SKM-1 treated with dmso at 0.1 percent for 144 hours (cell line): ENCODE data around the gene SLC27A3.

Source experiments
- DNase-seq: peaks from one replicate; lab custom pipeline; 2025; ENCODE audit not compliant: unreplicated experiment; lab: John Stamatoyannopoulos, UW

SLC27A3 gene

DNA sequence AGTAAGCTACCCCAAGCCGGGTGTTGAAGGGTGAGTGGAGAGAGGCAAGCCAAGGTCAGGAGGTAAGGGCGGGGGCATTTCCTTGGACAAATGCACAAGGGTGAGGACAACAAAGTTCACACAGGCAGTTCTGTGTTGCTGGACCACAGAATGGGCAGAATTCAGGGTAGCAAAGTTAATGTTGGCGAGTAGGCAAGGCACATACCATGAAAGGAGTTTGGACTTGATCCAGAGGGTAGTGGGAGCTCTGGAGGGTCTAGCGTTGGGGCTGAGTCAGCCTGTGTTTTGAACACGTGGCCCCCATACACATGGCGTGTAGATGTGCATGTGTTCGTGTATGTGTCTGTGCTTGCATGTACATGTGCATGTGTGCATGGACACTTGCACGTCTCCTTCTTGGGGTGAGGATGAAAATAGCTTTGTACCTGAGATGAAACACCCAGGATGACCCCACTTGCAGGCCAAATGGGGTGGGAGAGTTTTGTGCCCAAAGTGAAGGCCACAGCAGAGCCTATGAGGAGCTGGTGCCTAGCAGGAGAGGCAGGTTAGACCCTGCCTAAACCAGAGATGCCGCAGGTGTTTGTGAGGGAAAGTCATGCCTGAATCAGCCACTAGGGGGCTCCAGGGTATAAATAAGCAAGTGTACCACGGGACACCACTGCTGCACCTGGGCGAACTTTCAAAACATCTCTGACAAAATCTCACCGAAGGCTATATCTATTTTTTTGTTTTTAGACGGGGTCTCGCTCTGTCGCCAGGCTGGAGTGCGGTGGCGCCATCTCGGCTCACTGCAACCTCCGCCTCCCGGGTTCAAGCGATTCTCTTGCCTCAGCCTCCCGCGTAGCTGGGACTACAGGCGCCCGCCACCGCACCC is 21.8 kb downstream of the SLC27A3 start:
- peak; percentile 75 for DNase-seq

DNA sequence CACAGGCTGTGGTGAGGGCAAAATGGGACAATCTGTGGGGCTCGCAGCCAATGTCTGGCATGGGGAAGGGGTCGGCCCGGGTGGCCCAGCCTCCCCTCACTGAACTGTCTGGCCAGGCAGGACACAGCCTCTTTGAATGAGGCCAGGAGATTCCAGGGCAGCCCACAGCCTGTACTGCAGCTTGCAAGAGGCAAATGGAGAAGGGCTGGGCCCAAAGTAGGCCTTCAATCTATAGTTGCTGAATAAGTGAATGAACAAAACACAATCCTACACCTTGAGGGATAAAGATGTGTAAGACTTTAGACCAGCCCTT is 23.2 kb downstream of the SLC27A3 start:
- no peak for DNase-seq

DNA sequence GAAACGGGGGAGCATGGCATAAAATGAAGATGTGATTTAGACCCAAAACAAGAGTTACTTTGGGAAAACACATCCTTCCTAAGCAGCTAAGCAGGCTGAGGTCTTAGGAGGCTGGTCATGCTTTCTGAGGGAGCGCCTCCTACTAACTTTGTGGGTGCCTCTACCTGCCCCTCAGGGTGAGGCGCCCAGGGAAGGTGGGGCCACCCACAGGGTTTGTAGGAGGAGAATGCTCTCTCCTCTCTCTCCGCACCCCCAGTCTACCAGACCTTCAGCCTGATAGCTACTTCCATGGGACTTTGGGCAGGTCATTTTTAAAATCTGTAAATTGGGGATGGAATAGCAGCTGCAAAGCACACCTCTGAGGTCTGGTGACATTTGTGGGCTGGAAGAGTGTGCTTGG is 23.8 kb downstream of the SLC27A3 start:
- DNase-seq: no peak

DNA sequence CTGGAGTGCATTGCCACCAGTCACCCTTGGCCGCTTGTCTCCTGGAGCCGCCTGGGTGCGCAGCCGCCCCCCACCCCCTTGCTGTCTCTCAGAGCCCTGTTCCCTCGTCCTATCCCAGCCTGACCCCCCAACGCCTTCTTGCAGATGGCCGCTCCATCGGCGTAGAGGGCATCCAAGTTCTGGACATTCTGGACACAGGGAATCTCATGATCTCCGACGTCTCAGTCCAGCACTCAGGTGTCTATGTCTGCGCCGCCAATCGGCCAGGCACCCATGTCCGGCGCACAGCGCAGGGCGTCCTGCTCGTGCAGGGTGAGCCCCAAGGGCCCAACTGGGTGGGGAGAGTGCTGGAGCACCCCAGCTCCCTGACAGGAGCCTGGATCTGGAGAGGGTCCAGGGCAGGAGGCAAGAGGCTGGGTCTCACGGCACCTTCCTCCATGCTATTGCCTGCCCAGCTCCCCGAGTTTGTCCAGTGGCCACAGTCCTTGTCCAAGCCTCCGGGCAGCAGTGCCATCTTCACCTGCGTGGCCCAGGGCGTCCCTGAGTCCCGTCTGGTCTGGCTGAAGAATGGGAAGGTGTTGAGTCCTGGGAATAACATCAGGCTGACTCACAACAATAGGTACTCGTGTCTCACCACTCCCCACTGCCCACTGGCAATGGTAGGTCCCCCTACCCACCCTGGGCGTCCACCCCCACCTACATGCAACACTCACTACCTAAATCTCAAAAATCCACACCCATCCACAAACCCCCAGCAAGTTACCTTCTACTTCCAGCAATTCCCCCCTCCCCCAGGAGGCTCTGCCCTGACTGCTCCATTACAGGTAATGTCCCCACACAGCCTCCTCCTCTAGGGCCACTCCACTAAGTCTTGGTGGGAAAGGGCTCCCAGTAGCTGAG is 24.6 kb downstream of the SLC27A3 start:
- no peak for DNase-seq

DNA sequence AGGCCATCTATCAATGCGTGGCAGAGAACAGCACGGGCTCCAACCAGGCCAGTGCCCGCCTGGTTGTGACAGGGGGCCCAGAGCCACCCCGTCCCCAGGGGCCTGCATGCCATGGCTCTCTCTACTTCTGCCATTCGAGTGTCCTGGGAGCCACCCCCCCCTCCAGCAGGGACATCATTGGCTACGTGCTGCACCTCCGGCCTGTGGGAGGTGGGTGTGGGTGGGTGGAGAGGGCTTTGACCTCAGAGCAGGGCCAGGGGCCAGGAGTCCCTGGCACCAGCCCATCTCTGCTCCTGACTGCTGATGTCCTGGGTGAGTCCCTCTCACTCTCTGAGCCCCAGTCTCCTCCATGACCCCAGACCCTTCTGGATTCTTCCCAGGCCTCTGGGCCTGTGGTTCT is 25.3 kb downstream of the SLC27A3 start:
- DNase-seq: no peak

DNA sequence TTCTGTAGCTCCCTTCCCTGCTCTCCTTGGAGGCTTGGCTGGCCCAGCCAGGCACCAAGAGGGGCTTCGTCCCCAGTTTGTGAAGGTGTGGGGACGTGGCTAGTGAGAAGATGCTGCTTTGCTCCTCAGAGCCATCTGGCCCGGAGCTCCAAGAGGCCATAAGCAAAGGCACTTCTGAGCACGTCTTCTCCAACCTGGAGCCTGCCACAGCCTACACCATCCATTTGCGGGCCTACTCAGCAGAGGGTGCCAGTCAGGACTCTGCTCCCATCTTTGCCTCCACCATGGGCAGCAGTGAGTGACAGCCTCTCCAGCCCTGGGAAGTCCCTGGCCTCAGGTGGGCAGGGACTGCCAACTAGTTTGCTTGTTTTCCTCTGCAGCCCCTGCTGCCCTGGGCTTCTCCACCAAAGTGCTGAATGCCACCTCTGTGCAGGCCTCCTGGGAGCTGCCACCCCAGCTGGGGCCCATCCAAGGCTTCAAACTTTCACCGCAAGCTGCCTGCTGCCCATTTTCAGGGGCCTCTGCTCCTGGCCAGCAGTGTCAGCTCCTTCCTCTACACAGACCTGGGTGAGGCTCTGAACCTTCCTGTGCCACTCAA is 25.9 kb downstream of the SLC27A3 start:
- no peak for DNase-seq

DNA sequence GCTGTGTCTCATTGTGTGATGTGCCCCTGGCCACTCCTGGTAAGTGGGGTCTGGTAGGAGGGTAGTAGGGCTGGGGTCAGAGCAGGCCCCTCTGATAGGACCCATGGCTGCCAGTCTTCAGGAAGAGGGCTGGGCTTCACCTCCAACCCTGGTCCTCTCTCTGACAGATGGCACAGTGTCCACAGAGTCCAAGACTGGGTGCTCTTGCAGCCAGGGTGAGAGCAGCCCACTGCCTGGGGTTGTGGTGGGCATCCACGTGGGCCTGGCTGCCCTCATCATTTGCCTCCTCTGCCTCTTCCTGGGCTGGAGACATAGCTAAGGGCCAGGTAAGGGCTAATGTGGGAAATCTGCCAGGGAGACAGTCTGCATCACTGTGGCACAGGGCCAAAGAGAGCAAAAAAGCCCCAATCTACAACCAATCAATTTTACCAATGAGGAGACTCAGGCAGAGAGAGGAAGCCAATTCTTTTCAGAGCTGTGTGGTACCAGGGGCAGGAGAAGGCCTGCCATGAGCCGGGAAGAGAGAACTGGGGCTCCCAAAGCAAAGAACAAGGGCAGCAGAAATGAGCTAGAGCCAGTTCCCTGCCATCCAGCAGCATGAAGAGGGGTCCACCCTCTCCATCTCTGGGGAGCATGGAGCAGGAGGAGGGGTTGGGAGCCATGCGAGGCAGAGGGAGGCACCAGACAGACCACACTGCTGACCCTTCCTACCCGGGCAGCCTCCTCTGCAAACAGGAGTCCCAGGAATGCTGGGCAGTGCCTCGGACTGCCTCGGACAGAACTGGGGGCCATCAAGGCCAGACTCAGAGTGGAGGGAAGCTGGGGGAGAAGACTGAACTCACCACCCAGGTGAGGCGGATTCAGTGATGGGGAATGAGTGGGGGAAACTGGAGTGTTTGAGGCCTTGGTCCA is 26.8 kb downstream of the SLC27A3 start:
- DNase-seq: no peak

DNA sequence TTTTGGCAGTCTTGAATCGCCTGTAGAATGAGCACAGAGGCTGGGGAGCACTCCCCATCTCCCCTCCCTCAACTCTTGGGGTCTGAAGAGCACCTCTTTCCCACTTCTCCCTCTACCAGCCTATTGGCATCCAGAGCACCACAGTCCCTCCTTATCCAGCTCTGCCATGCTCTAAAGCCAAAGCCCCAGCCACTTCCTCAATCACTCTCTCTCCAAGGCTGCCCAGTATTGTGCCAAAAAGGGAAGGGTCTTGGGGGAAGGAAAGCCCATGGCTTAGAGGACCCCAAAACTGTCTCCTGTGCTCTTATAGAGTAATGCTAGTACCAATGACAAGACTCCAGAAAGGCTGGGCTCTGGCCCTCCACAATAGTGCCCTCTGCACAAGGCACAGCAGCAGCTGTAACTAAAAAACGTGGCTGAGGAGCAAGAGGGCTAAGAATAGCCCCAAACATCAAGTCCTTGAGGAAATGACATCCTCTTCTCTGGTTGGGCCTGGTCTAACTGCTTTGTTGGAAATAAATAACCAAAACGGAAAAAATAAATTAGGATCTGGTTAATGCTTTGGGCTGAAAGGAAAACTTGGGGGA is 28.4 kb downstream of the SLC27A3 start:
- DNase-seq: peak; percentile 32

DNA sequence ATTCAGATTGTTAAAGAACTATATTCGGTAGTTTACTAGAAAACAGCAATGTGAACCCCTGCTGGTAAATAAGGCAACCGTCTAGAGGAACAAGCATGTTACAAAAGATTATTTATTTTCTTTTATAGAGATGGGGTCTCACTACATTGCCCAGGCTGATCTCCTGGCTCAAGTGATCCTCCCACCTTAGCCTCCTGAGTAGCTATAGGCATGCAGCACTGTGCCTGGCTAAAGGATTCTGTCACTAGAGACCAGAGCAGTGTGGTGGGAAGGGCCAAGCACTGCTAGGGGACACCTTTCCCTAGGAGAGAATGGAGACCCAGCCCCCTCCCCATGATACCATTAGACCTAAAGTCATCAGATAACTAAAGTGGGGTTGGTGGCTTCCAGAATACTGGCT is 28.9 kb downstream of the SLC27A3 start:
- DNase-seq: no peak

DNA sequence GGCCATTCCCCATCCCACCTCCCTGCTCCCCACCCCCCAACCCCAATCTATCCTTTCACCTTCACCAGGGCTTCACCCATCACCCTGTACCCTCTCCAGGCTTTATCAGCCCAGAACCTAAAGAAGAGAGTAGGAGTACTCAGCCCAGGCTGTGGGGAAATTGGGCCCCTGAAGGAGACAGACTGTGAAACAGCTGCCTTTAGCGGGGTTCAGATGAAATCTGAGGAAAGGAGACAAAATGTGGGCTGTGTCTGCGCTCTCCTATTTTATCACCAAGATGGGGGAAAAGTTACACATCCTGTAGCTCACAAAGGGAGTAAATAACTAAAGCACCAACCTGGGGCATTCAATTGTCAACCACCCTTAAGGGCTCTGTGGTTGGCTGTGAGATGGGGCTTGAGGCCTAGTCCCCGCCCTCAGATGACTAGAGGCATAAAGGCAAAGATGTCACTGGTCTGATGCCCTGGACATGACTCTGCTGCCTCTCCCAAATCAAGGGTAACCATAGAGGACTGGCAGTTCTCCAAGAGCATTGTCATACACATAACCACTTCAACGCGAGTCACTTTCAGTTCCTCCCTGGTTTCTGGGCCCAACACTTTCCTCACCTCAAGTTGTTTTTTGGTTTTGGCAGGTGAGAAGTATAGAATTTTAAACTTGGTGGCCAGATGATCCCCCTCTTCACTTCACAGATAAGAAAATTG is 30.0 kb downstream of the SLC27A3 start:
- peak; percentile 98 for DNase-seq

DNA sequence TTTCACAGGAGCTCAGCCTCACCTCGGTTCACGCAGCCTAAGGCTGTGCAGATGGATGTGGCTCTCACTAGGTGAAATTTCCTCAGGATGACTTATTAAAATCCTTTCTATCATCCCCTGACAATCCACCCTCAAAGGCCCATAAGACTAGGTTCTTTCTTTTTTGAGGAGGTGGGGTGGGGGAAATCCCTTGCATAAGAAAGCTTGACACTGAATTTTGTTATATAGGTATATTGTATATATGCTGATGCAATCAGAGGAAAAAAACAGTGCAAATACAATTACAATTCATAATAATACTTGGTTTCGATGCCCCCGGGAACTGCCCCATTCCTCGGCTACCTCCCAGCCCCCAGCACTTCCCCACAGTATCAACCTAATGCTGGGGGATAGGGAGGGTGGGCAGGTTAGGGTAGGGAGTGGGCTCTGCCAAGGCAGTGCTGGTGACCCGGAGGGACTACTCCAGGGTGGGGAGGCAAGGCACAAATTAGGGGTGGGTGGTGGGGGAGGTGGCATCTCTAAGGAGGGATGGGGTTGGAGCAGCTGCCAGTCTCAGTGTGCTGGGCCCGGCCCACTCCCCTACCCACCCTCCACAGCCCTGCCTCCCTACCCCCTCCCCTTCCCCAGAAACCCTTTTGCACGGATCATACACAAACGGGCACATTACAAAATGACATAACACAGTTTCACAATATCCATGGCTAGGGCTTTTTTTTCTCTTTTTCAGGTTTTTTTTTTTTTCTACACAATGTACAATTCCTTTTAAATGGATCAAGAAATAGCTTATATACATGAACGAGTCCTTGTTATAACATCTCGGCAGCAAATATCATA is 30.9 kb downstream of the SLC27A3 start:
- peak; percentile 46 for DNase-seq

DNA sequence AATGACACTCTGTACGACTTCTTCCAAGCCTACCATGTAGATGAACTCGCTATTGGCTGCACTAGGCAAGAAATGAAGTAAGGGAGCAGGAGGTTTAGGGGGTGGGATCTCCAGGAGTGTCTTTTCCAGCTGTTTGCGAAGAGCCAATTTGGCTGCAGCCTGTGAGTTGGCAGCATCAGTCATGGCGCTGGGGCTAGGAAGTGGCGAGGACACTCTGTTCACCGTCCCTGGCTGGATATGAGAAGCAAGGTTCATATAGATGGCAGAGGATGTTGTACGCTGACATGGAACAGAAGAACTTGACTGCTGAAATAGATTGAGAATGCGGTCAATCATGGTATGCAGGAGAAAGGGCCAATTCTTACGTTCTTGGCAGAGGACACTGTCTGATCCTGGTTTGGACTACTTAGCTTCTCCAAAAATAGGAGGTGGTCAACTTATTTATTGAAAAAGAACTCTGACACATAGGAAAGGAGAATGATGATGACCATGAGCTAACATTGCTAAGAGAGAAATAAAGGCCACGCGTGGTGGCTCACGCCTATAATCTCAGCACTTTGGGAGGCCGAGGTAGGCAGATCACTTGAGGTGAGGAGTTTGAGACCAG is 41.2 kb downstream of the SLC27A3 start:
- DNase-seq: no peak

DNA sequence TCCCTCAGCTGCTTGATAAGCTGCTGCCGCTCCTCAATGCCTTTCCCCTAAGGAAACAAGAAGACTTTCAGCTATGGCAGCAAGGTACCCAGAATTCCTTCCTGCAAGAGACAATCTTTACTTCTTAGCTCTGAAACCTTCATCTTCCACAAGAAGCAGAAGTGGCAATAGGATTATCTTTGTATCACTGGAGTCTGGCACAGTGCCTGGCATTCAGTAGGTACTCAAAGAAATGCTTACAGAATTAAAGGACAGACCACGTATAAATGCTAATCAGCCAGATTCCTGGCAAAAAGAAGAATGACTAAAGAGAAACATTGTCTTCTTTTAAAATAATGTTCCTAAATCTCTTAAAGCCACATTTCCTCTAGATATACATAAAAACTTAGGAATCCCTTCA is 43.7 kb downstream of the SLC27A3 start:
- no peak for DNase-seq

DNA sequence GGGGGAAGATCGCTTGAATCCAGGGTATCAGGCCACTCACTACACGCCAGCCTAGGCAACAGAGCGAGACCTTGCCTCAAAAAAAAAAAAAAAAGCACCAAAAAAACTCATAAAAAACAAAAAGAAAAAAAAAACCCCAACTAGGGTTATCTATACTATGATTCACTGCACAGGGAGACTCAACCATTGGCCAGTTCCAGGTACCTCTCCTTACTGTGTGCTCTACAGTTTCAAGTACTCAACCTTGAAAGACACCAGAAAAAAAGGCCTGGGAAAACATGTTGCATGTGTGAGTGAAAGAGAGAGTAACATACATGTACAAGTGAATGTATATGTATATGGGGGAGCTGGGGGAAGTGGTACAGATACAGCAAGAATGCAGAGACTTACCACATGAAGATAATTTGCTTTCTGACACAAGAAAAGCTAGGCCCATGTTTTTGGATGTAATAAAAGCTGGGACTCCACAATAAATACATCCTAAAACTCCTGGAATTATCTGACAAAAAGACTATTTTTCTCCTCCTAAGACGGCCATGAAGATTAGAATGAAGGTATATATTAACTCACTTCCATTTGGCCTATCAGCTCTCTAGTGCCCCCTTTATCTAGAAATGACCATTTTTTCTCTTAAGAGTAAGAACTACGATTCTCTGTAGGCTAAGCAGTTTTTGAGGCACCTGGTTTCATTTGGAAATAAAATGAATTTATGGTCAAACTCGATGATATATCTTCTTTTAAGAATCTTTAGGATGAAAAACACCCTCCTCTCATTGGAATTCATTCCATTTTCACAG is 52.2 kb downstream of the SLC27A3 start:
- DNase-seq: no peak
